NCI-H1417 treated with DMSO at 0.1 percent for 48 hours (cell line): ENCODE data around the gene CIZ1.
"Not testable (repeated sequence)": the region's sequence is repeated elsewhere in the genome, so short reads cannot be mapped to it uniquely, and the experiment has no call there.

Source experiments
- DNase-seq: peaks from one replicate; lab custom pipeline; 2025; lab: John Stamatoyannopoulos, UW

CIZ1 gene

GRCh38 chr9:128191406-128192046, at the start of gene CIZ1:
CIZ1 (minus strand) TSS chr9:128191572; CDS start chr9:128190857, 715 bp downstream.
- no peak for DNase-seq

GRCh38 chr9:128233817-128234406, 42.5 kb upstream of the CIZ1 start:
- DNase-seq, result no peak

- DNase-seq, result no peak
These were observed 41.4 kb upstream of the CIZ1 start for GRCh38 chr9:128232528-128233428.

DNA sequence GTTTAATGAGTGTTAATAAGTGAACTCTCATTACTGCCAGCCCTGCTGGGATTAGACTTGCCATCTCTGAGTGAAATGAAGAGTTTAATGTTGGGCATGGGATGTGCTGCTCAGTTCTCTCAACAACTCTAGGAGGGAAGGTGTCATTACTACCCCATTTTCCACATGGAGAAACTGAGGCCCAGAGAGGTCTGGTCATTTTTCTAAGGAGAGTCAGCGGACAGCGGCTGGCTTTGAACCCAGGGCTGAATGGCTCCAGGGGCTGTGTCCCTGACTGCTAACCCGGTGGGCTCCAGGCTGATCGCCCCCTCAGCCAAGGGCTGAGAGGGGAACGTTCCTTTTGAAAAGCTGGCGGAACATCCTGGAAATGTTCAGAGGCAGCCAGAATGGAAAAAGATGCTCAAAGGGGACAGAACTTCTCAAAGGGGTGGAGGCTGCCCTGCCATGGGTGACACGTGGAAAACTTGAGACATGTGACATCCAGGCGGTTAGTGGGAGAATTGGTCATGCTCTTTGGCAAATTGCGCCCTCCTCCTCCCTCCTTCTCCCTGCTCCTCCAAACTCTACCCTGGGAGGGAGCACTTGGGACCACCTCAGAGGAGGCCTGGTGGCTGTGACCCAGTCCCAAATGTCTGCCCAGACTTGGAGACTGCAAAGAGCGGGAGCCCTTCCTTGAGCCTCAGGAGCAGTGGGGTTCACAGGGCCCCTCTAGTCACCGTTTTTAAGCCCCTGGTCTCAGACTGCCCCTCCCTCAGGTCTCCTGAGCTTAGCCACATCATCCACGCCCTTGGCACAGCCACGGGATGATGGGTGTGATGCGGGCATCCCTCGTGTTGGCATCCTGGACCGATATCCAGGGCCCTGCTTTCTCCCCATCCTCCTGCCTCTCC, 40.5 kb upstream of the CIZ1 start:
- DNase-seq, result no peak

DNA sequence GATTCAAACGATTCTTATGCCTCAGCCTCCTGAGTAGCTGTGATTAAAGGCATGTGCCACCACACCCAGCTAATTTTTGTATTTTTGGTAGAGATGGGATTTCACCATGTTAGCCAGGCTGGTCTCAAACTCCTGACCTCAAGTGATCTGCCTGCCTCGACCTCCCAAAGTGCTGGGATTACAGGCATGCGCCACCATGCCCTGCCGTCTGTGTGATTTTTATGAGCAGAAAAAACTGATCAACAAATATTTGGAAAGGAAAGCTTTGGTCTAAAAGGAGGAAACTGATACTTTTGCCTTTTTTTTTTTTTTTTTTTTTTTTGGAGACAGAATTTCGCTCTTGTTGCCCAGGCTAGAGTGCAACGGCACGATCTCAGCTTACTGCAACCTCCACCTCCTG, 39.5 kb upstream of the CIZ1 start:
- DNase-seq, result not testable (repeated sequence)

- DNase-seq, result no peak
These were observed 35.0 kb upstream of the CIZ1 start for GRCh38 chr9:128226412-128226801.

DNA sequence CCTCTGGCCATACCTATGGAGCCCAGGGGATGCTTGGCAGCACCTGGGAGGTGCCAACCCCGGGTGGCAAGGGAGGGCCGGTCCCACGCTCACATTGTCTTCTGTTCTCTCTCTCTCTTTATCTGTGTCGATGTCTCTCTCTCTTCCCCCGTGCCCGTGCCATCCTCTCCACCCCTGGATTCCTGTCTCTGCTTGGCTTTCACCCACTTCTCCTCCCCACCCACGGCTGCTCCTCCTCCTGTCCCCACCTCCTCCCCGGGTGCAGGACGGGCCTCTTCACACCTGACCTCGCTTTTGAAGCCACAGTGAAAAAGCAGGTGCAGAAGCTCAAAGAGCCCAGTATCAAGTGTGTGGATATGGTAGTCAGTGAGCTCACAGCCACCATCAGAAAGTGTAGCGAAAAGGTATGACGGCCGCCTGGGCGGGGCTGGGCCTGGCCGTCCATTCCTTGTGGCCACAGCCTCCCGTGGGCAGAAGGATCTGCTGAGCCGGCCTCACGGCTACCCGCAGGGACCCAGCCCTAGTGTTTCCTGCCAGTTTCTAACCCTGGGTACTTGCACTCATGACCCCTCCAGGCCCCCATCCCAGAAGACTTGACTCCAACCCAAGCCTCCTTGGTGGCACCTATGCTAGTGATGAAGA, 34.5 kb upstream of the CIZ1 start:
- no peak for DNase-seq

- DNase-seq, result no peak
These were observed 33.5 kb upstream of the CIZ1 start for GRCh38 chr9:128224877-128225276.

- no peak for DNase-seq
These were observed 31.7 kb upstream of the CIZ1 start for GRCh38 chr9:128222880-128223670.

GRCh38 chr9:128222026-128222425, 30.7 kb upstream of the CIZ1 start:
- DNase-seq, result no peak

GRCh38 chr9:128219831-128220230, 28.5 kb upstream of the CIZ1 start:
- DNase-seq, result no peak

DNA sequence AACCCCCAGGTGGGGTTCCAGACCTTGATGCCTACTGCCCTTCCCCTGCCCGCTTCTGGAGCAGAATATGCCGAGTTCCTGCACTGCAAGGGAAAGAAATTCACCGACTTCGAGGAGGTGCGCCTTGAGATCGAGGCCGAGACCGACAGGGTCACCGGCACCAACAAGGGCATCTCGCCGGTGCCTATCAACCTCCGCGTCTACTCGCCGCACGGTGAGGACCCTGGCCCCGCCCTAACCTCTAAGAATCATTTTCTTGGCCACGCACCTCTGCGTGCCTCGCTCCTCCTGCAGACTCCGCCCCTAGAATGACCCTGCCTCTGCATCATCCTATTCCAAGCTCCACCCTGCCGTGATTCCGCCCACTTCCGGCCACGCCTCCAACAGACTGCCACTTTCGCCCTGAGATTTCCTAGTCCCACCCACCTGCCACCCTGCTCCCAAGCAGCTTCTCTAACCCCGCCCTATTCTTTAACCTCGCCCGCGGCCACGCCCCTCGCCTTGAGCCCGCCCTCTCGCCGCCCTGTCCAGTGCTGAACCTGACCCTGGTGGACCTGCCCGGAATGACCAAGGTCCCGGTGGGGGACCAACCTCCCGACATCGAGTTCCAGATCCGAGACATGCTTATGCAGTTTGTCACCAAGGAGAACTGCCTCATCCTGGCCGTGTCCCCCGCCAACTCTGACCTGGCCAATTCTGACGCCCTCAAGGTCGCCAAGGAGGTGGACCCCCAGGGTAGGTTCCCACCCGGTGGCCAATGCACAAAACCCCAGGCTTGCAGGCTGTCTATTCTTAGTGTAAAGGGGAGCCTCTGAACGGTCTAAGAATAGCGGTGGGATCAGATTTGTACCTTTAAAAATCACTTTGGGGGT, 27.4 kb upstream of the CIZ1 start:
- no peak for DNase-seq

DNA sequence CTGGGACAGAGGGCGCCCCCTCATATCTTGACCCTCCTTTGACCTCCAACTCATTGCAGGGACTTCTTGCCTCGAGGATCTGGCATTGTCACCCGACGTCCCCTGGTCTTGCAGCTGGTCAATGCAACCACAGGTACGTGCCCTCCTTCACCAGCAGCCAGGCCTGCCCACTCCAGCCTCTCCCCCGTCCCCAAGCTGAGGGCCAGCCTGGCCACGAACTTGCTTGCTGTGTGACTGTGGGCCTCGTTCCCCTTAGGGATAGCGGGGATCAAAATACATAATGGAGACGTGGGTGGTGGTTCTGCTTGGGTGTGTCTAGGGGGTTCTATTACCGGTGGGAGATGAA, 26.8 kb upstream of the CIZ1 start:
- no peak for DNase-seq

- no peak for DNase-seq
These were observed 25.6 kb upstream of the CIZ1 start for GRCh38 chr9:128216781-128217553.

- no peak for DNase-seq
These were observed 24.4 kb upstream of the CIZ1 start for GRCh38 chr9:128215491-128216409.

DNA sequence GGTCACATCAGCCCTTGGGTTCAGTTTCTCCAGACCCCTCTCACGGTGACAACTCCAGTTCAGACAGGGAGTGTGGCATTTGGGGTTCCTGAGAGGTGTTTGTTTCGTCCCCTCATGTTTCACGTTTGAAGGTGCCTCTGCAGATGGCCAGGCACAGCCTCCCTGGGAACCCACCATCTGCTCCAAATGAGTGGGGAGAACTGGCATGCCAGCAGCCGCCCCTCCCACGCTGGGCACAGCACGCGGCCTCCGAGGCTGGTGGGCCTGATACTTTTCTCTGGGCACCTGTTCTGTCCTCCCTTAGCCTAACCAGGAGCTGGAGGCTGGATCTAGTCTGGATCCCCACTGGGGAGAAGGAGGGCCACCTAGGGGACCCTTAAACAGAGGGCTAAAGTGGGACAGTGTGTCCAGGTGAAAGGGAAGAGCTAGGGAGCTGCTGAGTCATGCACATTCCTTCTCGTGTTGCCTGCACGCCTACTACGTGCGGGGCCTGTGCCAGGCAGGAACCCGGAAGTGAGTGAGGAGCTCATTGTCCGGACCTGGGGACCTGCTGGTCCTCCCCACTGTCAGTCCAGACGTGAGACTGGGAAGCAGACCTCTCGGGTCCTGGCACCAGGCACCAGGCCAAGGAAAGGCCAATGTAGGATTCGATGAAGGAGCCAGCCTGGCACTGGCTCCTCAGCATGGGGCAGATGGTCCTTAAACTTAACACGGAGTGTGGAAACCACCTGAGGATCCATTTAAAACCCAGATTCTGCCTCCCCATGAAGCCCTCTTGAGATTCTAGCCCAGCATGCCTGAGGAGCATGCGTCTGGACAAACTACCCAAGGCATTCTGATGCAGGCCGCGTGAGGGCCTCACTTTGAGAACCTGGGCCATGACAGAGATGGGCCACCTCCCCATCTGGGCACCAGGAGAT, 23.5 kb upstream of the CIZ1 start:
- DNase-seq, result no peak
